RWPE2 (cell line): Measurements from ENCODE around the gene NXN.

Experiments
- ATAC-seq: fragments of 200-7000 bp; cut with Tn5 transposase; 3 replicates; pipeline ENCODE4 v1.9.1; 2021; ENCODE audit warnings: low read depth
- DNase-seq: peaks from one replicate; pipeline ENCODE4 v3.0.0-alpha.2; 2020; ENCODE audit warnings: low spot score
- H3K27ac ChIP-seq: fragments of 450-650 bp; 2 replicates; pipeline ENCODE4 v1.5.1; 2017; ENCODE audit warnings: mild to moderate bottlenecking; ENCODE audit not compliant: poor library complexity, severe bottlenecking
- H3K27me3 ChIP-seq: fragments of 250-450 bp; sonication (Bioruptor Pico); 2 replicates; pipeline ENCODE4 v1.5.1; 2021; ENCODE audit warnings: mild to moderate bottlenecking, moderate library complexity; ENCODE audit not compliant: insufficient read depth, poor library complexity, severe bottlenecking
- H3K36me3 ChIP-seq: fragments of 250-450 bp; sonication (Bioruptor Pico); 2 replicates; pipeline ENCODE4 v1.5.1; 2020; ENCODE audit warnings: low read depth, mild to moderate bottlenecking, moderate library complexity
- H3K4me1 ChIP-seq: fragments of 250-450 bp; sonication (Bioruptor Pico); 2 replicates; pipeline ENCODE4 v1.5.1; 2021; ENCODE audit warnings: mild to moderate bottlenecking, moderate library complexity; ENCODE audit not compliant: insufficient read depth, poor library complexity, severe bottlenecking
- H3K4me3 ChIP-seq: fragments of 250-450 bp; sonication (Bioruptor Pico); 2 replicates; pipeline ENCODE4 v1.5.1; 2021; ENCODE audit warnings: mild to moderate bottlenecking, moderate library complexity; ENCODE audit not compliant: severe bottlenecking
- H3K9me3 ChIP-seq: fragments of 250-450 bp; sonication (Bioruptor Pico); 2 replicates; pipeline ENCODE4 v1.5.1; 2021; ENCODE audit warnings: mild to moderate bottlenecking, moderate library complexity; ENCODE audit not compliant: severe bottlenecking
- CTCF ChIP-seq: fragments of 450-650 bp; IDR thresholded peaks from one replicate; pipeline ENCODE4 v1.5.1; 2017; ENCODE audit warnings: mild to moderate bottlenecking, moderate library complexity; ENCODE audit not compliant: poor library complexity, severe bottlenecking

The NXN gene

GRCh38 chr17:753418-753817 lies 226.2 kb downstream of the NXN start:
- H3K9me3 ChIP-seq = no peaks in the 10 kb centered on the region
- DNase-seq (no peak), ATAC-seq (no peak)
- H3K4me1 ChIP-seq = peaks cover 9% of the 10 kb centered on the region
- peaks cover 22% of the 10 kb centered on the region for H3K36me3 ChIP-seq
- no peak overlapping the region for H3K4me3 ChIP-seq
- no peak for TF ChIP-seq CTCF
- no peak overlapping the region for H3K27ac ChIP-seq
- no peaks in the 10 kb centered on the region for H3K27me3 ChIP-seq

- Histone ChIP-seq H3K36me3 (peaks cover 17% of the 10 kb centered on the region; the same call in 1 of the 2 replicates), H3K4me3 (peak overlapping the region; percentile 84), H3K27ac (peak overlapping the region; percentile 62), H3K27me3 (no peaks in the 10 kb centered on the region), H3K9me3 (no peaks in the 10 kb centered on the region), H3K4me1 (peaks cover 9% of the 10 kb centered on the region)
- peak; percentile 2; the same call in 1 of the 3 replicates for ATAC-seq
- TF ChIP-seq CTCF = peak; percentile 14
- DNase-seq = no peak
Observed at GRCh38 chr17:752620-753219, 226.9 kb downstream of the NXN start.

GRCh38 chr17:752002-752619 lies 227.5 kb downstream of the NXN start, which contains the start of gene GEMIN4:
TSS of gene GEMIN4 (minus strand) at chr17:752264. CDS start at chr17:752142, 122 bp downstream.
- Histone ChIP-seq H3K4me3 (peak within 1 kb of the TSS; percentile 84), H3K27me3 (no peaks in the 10 kb centered on the region), H3K9me3 (no peaks in the 10 kb centered on the region), H3K36me3 (peaks cover 18% of the 10 kb centered on the region), H3K27ac (peak within 1 kb of the TSS; percentile 62), H3K4me1 (peaks cover 9% of the 10 kb centered on the region)
- ATAC-seq (peak; percentile 84), DNase-seq (peak; percentile 84)
- peak; percentile 96 for TF ChIP-seq CTCF

- Histone ChIP-seq H3K4me1 (peaks cover 8% of the 10 kb centered on the region), H3K4me3 (peak overlapping the region; percentile 84), H3K27me3 (no peaks in the 10 kb centered on the region), H3K9me3 (no peaks in the 10 kb centered on the region), H3K36me3 (peaks cover 22% of the 10 kb centered on the region), H3K27ac (peak overlapping the region; percentile 62)
- TF ChIP-seq CTCF = no peak
- DNase-seq = no peak
- ATAC-seq = peak; percentile 35
Observed at GRCh38 chr17:751269-752001, 228.1 kb downstream of the NXN start.
